ENCODE data around the gene CNTNAP5.

The CNTNAP5 gene

GRCh38 chr2:124063596-124063995 lies 38.5 kb downstream of the CNTNAP5 start:
- DNase-seq, result no peak

GRCh38 chr2:124065636-124066035 lies 40.5 kb downstream of the CNTNAP5 start:
- no peak for DNase-seq

GRCh38 chr2:124066776-124067175 lies 41.7 kb downstream of the CNTNAP5 start:
- no peak for DNase-seq

GRCh38 chr2:124079045-124079444 lies 54.0 kb downstream of the CNTNAP5 start:
- DNase-seq, result no peak

GRCh38 chr2:124080281-124081153 lies 55.4 kb downstream of the CNTNAP5 start:
- no peak for DNase-seq

- DNase-seq, result no peak
Measured at GRCh38 chr2:124081154-124081716, 56.1 kb downstream of the CNTNAP5 start.

- no peak for DNase-seq
Measured at GRCh38 chr2:124088616-124089015, 63.5 kb downstream of the CNTNAP5 start.

- no peak for DNase-seq
Measured at GRCh38 chr2:124091721-124092120, 66.6 kb downstream of the CNTNAP5 start.

- DNase-seq, result no peak
Measured at GRCh38 chr2:124092651-124093050, 67.6 kb downstream of the CNTNAP5 start.

GRCh38 chr2:124104914-124105313 lies 79.8 kb downstream of the CNTNAP5 start:
- DNase-seq, result no peak

- peak; percentile 2 for DNase-seq
Measured at GRCh38 chr2:124112206-124112605, 87.1 kb downstream of the CNTNAP5 start.

GRCh38 chr2:124112966-124113365 lies 87.9 kb downstream of the CNTNAP5 start:
- peak; percentile 53 for DNase-seq

- DNase-seq, result no peak
Measured at GRCh38 chr2:124120246-124120645, 95.2 kb downstream of the CNTNAP5 start.

- DNase-seq, result no peak
Measured at GRCh38 chr2:124121106-124121505, 96.0 kb downstream of the CNTNAP5 start.

GRCh38 chr2:124121760-124122275 lies 96.7 kb downstream of the CNTNAP5 start:
- DNase-seq, result no peak

GRCh38 chr2:124122340-124122739 lies 97.3 kb downstream of the CNTNAP5 start:
- no peak for DNase-seq

- no peak for DNase-seq
Measured at GRCh38 chr2:124131276-124131675, 106.2 kb downstream of the CNTNAP5 start.

GRCh38 chr2:124136110-124136509 lies 111.0 kb downstream of the CNTNAP5 start:
- DNase-seq, result no peak

GRCh38 chr2:124138076-124138475 lies 113.0 kb downstream of the CNTNAP5 start:
- no peak for DNase-seq

GRCh38 chr2:124145982-124146381 lies 120.9 kb downstream of the CNTNAP5 start:
- no peak for DNase-seq

- no peak for DNase-seq
Measured at GRCh38 chr2:124147552-124147951, 122.5 kb downstream of the CNTNAP5 start.

- DNase-seq, result no peak
Measured at GRCh38 chr2:124149571-124149970, 124.5 kb downstream of the CNTNAP5 start.

- no peak for DNase-seq
Measured at GRCh38 chr2:124151691-124152090, 126.6 kb downstream of the CNTNAP5 start.

- no peak for DNase-seq
Measured at GRCh38 chr2:124153713-124154112, 128.6 kb downstream of the CNTNAP5 start.
